22Rv1 (cell line): ENCODE results near the gene ZNF584.
"Not testable (repeated sequence)": the region's sequence is repeated elsewhere in the genome, so short reads cannot be mapped to it uniquely, and the experiment has no call there.

Source experiments
- CTCF ChIP-seq: fragments of 450-650 bp; IDR thresholded peaks from 2 replicates; pipeline ENCODE4 v1.5.1; 2017; ENCODE audit warnings: mild to moderate bottlenecking
- ZFX ChIP-seq: fragments of 450-650 bp; IDR thresholded peaks from 2 replicates; pipeline ENCODE4 v1.6.1; 2017; ENCODE audit warnings: antibody characterized with exemption, borderline replicate concordance

- not testable (repeated sequence) for TF ChIP-seq CTCF, ZFX
These were observed 4.5 kb upstream of the ZNF584 start for GRCh38 chr19:58403920-58404478.
